Fibroblast of pulmonary artery (primary cell): Measurements from ENCODE around the gene DDX10.
"Not testable (repeated sequence)": the region's sequence is repeated elsewhere in the genome, so short reads cannot be mapped to it uniquely, and the experiment has no call there.

ENCODE experiments used
- DNase-seq: peaks from one replicate; pipeline ENCODE4 v3.0.0-alpha.2; 2010; ENCODE audit warnings: low read depth
- H3K4me3 ChIP-seq: replicated peaks from 2 replicates; pipeline ENCODE4 v1.5.1; 2011; ENCODE audit warnings: low read depth, mild to moderate bottlenecking, control low read depth, low read length, moderate library complexity
- TF ChIP-seq, protein P1 (sequence below): IDR thresholded peaks from 2 replicates; pipeline ENCODE4 v1.5.1; 2011; ENCODE audit warnings: mild to moderate bottlenecking, control low read depth, low read length, inconsistent platforms; ENCODE audit errors: missing control alignments

DDX10 gene

DNA sequence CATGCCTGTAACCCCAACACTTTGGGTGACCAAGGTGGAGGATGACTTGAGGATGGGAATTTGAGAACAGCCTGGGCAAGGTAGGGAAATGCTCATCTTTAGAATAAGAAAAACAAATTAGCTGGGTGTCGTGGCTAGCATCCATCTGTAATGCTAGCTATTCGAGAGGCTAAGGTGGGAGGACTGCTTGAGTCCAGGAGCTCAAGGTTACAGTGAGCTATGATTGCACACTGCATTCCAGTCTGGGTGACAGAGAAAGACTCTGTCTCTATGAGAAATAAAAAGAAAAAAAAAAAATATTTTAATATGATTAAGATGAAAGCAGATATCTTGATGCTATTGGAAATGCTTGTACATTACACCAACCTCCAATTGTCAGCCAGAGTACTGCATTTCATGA, 28.6 kb upstream of the DDX10 start:
- TF ChIP-seq, protein P1, sequence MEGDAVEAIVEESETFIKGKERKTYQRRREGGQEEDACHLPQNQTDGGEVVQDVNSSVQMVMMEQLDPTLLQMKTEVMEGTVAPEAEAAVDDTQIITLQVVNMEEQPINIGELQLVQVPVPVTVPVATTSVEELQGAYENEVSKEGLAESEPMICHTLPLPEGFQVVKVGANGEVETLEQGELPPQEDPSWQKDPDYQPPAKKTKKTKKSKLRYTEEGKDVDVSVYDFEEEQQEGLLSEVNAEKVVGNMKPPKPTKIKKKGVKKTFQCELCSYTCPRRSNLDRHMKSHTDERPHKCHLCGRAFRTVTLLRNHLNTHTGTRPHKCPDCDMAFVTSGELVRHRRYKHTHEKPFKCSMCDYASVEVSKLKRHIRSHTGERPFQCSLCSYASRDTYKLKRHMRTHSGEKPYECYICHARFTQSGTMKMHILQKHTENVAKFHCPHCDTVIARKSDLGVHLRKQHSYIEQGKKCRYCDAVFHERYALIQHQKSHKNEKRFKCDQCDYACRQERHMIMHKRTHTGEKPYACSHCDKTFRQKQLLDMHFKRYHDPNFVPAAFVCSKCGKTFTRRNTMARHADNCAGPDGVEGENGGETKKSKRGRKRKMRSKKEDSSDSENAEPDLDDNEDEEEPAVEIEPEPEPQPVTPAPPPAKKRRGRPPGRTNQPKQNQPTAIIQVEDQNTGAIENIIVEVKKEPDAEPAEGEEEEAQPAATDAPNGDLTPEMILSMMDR = no peak
- DNase-seq = no peak
- no peak overlapping the region for H3K4me3 ChIP-seq

DNA sequence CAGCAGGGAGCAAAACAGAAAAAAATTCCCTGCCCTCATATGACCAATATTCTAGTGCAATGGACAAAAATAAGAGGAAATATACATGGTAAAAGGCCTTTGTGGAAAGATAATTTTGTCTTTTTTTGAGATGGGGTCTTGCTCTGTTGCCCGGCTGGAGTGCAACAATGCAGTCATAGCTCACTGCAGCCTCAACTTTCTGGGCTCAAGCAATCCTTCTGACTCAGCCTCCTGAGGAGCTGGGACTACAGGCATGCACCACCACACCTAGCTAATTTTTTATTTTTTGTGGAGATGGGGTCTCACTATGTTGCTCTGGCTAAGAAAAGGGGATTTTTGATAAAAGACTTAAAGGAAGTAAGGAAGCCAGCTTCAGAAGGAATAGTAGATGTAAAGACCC, 25.7 kb upstream of the DDX10 start:
- no peak overlapping the region for H3K4me3 ChIP-seq
- TF ChIP-seq, protein P1 = no peak

DNA sequence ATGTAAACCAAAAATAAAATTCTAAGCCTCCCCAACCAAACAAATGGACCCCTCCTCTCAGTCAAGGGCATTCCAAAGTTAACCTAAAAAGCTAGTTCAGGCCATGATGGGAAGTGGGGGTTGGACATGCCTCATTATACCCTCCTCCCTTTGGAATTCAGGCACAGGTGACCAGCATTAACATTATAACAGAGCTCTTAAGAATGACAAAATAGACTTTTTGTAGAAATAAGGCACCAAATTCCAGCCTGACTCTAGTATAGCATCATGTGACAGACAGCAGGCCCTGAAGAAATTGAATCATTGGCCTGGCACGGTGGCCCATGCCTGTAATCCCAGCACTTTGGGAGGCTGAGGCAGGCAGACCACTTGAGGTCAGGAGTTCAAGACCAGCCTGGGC, 23.1 kb upstream of the DDX10 start:
- not testable (repeated sequence) for DNase-seq, H3K4me3 ChIP-seq

More for the DNA sequence above, 25.7 kb upstream of the DDX10 start:
- DNase-seq = no peak

DNA sequence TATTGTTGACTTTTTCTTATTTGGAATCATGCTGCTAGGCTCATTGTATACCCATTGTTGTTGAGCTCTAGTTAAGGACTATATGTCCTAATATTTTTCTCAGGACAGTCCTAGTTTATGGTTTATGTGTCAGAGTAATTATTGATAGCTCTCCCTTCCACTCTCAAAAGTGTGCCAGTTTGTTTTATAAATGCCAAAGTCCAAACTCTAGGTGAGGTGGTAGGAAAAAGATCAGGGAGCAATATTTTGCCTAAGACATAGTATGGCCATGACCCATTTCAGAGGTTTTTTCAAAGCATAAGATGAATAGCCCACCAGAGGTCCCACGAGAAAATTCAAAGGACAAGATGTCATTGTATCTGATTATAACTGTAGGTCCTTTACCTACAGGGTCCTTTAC, 20.9 kb upstream of the DDX10 start:
- TF ChIP-seq, protein P1 = no peak
- DNase-seq = no peak
- no peak overlapping the region for H3K4me3 ChIP-seq

DNA sequence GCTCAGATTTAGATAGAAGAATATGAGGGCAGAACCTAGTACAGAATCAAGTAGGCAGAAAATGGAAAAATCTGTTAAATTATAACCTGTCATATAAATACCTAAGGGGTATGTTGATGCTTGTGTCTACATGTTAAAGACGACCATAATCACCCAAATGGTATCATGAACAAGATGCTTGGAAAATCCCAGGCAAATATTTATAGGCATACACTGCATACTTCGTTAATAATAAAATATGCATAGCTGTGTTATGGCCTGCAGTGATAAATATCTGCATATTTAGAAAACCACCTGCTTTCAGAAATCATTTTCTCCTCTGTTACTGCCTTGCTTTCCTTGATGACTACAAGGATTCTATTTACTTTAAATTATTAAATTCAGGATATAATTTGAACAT, 18.9 kb upstream of the DDX10 start:
- TF ChIP-seq, protein P1 = no peak
- no peak overlapping the region for H3K4me3 ChIP-seq
- DNase-seq = no peak

DNA sequence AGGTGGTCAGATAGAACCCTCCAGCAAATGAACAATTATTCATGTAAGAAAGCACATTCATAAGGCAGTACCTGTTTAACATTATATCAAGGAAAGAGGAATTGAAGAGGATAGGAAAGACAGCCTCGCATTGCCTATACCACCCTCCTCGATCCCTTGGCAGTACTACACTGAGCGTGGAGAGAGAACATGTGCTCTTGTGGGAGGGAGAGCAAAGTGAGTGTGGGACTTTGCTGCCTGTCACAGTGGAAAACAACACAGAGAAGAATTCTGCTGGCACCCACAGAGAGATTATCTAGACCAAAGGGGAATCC, 17.5 kb upstream of the DDX10 start:
- H3K4me3 ChIP-seq = no peak overlapping the region
- TF ChIP-seq, protein P1 = no peak
- DNase-seq = no peak

DNA sequence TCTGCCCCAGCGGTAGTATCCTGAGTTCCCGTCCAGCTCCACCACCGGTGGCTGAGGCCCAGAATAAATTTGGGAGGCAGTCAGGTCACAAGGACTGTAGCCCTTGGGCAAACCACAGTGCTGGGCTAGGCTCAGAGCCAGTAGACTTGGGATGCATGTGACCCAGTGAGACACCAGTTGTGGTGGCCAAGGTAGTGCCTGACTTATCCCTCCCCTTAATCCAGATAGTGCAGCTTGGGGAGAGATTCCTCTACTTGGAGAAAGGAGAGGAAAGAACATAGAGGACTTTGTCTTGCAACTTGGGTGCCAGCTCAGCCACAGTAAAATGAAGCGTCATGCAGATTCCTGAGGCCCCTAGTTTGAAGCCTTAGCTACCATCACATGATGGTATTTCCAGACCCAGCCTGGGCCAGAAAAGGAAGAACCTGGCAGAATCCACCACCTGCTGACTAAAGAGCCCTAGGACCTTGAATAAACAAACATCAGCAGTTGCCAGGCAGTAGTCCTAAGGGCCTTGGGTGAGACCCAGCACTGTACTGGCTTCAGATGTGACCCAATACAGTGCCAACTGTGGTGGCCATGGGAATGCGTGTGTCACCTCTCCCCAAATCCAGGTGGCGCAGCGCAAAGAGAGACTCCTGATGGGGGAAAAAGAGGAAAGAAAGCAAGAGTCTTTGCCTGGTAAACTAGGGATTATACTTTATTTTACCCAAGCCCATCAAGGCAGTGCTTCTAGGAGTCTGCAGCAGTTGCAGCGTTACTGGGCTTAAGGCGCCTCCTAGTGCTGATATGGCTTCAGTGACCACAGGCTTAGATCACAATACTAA, 17.0 kb upstream of the DDX10 start:
- TF ChIP-seq, protein P1 = peak; percentile 98
- peak; percentile 89 for DNase-seq
- H3K4me3 ChIP-seq = no peak overlapping the region
